NT2/D1 (cell line): ENCODE measurements around the gene ACO1.

Experiments used
- SUZ12 ChIP-seq: IDR thresholded peaks from 2 replicates; pipeline ENCODE4 v1.6.1; 2011; ENCODE audit not compliant: insufficient read length, insufficient read depth; ENCODE audit errors: extremely low read depth
- YY1 ChIP-seq: IDR thresholded peaks from 2 replicates; pipeline ENCODE4 v1.6.1; 2011; ENCODE audit not compliant: insufficient read length, insufficient read depth

- TF ChIP-seq YY1 = no peak
- TF ChIP-seq SUZ12 = no peak
These were observed 875 bp downstream of the ACO1 start for GRCh38 chr9:32385152-32385884.
